CD4-positive, alpha-beta T cell treated with Interleukin-4 for 1 hour (primary cell): ENCODE results near the gene DAP3.
"Not testable (repeated sequence)": the region's sequence is repeated elsewhere in the genome, so short reads cannot be mapped to it uniquely, and the experiment has no call there.

Source experiments
- DNase-seq, 2 donors: peaks; one replicate each; pipeline ENCODE4 v3.0.0-alpha.2; 2020 to 2022

DAP3 gene

GRCh38 chr1:155687705-155688323, 1.1 kb upstream of the DAP3 start:
- DNase-seq = not testable (repeated sequence)

GRCh38 chr1:155688324-155689080, 389 bp upstream of the DAP3 start, which contains the start of gene YY1AP1:
Gene YY1AP1, minus strand, starts transcription at chr1:155688774. Its CDS starts 8,338 bp downstream, at chr1:155680436.
- DNase-seq = peak; percentile 87 to 92

- DNase-seq = no peak
Measured at GRCh38 chr1:155691992-155692528, 3.2 kb downstream of the DAP3 start.

DNA sequence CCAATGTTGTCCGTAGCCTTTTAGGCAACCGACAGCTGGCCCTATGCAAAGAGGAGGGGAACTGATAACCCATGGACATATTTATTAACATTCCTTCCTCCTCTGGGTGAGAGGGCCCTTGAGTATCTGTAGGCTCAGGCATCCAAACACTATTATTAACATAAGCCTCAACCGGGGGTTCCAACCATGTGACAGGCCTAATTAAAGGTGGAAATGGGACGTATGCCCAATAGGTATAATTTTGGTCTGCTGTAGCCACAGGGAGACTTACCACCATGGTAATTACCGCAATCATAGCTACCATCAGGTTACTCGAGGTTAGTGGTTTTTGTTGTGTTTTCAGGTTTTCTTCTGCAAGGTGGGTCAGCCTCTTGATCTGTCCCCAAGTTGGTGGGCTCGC, 5.3 kb downstream of the DAP3 start:
- DNase-seq = no peak

DNA sequence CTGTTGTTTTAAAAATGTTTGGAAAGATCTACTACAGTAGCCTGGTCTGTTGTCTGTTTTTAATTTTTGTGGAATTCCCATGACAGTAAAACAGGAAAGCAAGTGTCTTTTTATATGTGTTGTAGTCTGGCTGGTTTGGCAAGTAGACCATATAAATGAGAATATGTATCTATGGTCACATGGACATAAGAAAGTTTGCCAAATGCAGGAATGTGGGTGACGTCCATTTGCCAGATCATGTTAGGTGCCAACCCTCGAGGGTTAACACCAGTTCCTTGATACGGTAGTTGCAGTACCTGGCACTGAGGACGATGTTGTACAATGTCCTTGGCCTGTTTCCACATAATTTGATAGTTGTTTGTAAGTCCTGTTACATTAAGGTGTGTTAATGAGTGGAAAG, 6.2 kb downstream of the DAP3 start:
- DNase-seq = no peak

DNA sequence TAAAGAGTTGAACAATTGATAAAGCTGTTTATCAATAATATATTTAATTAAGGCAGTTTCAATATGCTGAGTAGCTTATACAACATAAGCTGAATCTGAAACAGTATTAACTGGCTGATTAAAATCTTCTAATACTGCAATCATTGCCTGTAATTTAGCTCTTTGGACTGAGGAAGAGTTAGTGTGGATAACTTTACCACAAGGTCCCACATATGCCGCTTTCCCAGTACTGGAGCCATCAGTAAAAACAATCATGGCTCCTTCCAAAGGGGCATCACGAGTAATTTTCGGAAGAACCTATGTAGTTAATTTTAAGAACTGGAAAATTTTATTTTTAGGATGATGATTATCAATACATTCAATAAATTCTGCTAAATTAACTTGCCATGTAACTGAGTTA, 6.7 kb downstream of the DAP3 start:
- DNase-seq = no peak

GRCh38 chr1:155696524-155696923, 7.6 kb downstream of the DAP3 start:
- DNase-seq = no peak

- DNase-seq = no peak
Measured at GRCh38 chr1:155697046-155697445, 8.2 kb downstream of the DAP3 start.

- DNase-seq = not testable (repeated sequence)
Measured at GRCh38 chr1:155697616-155698015, 8.7 kb downstream of the DAP3 start.

DNA sequence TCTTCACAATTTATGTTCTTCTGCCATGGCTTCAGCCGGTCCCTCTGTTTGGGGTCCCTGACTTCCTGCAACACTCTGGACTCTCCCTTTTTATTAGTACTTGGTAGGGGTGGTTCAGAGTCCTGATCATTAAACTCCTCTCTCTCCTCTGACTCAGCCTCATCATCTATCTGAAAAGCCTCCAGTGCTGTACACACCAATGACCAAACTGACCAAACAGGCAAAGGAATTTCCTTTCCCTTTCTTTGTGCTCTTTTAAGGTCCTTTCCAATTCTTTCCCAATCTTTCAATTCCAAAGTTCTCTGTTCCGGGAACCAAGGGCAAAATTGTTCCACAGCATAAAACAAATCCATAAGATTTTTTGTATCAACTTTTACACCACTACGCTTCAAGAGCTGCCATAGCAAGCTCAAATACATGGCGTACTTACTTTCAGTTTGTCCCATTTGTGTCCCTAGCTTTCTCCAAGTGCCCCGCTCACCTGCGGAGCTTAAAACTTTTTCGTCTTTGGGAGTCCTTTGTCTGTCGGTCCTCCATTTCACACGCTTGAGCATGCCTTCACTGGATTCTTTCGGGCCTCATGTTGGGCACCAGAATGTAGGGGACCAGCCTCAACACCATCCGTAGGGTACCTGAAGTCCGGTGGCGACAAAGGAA, 9.6 kb downstream of the DAP3 start:
- no peak for DNase-seq

- not testable (repeated sequence) for DNase-seq
Measured at GRCh38 chr1:155699062-155699461, 10.2 kb downstream of the DAP3 start.

DNA sequence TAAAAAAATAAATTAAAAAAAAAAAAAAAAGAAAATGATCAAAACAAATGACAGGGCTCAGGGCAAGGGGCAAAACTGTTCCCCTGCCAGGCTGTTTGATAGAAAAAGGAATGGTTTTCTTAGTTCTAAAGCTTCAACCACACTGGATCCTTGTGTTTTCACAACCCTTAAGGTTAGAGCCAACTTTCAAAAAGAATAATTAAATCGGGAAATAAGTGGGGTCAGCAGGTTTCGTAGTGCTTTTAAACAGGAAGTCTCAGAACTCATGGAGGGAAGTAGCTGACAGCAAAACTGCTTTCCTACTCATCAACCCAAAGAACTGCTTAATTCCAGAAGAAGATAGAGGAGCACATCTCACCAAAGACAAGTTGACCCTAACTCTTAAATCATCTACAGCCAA, 12.8 kb downstream of the DAP3 start:
- DNase-seq = not testable (repeated sequence)

GRCh38 chr1:155703216-155703615, 14.3 kb downstream of the DAP3 start:
- DNase-seq = no peak

GRCh38 chr1:155704414-155704813, 15.5 kb downstream of the DAP3 start:
- not testable (repeated sequence) for DNase-seq

GRCh38 chr1:155706139-155706538, 17.2 kb downstream of the DAP3 start:
- no peak for DNase-seq

DNA sequence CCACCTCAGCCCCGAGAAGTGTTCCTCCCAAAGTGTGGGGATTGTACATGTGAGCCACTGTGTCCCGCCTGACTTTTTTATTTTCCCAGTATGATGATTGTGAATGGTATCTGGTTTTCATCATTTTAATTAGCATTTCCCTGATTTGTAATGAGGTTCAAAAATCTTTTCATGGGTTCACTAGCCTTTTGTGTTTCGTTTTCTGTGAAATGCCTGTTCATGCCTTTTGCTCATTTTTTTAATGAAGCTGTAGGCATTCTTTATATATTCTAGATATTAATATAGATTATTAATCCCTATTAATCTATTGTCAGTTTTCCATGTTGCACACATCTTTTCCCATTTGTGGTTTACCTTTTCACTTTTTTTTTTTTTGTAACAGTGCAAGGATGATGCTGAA, 20.5 kb downstream of the DAP3 start:
- DNase-seq = no peak

GRCh38 chr1:155711457-155711856, 22.6 kb downstream of the DAP3 start:
- not testable (repeated sequence) for DNase-seq

DNA sequence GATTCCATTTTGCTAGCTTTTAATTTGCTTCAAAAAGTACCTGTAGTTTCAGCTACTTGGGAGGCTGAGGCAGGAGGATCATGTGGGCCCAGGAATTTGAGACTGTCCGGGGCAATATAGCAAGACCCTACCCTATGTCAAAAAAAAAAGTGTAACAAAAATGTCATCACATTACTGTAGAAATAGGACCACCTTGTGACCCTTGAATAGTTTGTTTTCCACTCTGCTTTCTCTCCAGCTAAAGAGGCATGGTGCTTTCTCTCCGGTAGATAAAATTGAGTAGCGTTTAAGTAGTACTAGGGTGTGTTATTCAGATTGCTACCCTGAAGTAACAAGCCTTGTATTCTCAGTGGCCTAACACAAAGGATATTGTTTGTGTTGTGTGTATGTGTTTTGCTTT, 23.7 kb downstream of the DAP3 start:
- peak in 1 of 2 donors; percentile 19 for DNase-seq

- no peak for DNase-seq
Measured at GRCh38 chr1:155713075-155713474, 24.2 kb downstream of the DAP3 start.

DNA sequence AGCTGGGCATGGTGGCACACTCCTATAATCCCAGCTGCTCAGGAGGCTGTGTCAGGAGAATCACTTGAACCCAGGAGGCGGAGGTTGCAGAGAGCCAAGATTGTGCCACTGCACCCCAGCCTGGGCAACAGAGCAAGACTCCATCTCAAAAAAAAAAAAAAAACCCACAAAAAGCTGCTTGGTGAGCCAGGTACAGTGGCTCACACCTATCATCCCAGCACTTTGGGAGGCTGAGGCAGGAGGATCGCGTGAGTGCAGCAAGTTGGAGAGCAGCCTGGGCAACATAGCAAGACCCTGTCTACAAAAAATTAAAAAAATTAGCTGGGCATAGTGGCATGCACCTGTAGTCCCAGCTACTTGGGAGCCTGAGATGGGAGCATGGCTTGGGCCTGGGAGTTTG, 26.2 kb downstream of the DAP3 start:
- DNase-seq = not testable (repeated sequence)

- DNase-seq = no peak
Measured at GRCh38 chr1:155715777-155716176, 26.9 kb downstream of the DAP3 start.

- DNase-seq = peak in 1 of 2 donors; percentile 3
Measured at GRCh38 chr1:155717041-155717440, 28.1 kb downstream of the DAP3 start.

DNA sequence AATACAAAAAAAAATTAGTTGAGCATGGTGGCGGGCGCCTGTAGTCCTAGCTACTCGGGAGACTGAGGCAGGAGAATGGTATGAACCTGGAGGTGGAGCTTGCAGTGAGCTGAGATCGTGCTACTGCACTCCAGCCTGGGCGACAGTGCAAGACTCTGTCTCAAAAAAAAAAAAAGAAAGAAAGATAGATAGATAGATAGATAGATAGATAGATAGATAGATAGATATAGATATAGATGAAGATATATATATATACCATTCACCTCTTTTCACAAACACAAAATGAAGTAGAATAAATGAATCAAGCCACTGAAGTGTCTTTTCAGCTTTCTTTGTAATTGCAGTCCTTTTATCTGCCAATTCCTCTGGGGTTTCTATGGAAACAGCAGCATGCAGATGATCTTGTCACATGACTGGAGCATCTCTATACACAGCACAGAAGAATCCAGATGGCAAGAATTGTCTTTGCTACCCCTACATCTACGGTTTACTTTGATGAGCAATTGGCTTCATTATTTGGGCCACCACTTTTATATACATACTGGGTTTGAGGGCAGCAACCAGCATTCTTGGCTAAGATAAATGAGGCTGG, 29.7 kb downstream of the DAP3 start:
- DNase-seq = not testable (repeated sequence)
